Panc1 (cell line): Measurements from ENCODE around the gene GPR152.

Experiments
- CTCF ChIP-seq: fragments of 450-650 bp; IDR thresholded peaks from 2 replicates; pipeline ENCODE4 v1.5.1; 2017; ENCODE audit warnings: mild to moderate bottlenecking
- POLR2AphosphoS5 ChIP-seq: IDR thresholded peaks from 2 replicates; pipeline ENCODE4 v1.6.1; 2012; ENCODE audit warnings: mild to moderate bottlenecking, low read depth, low read length, moderate library complexity
- SIN3A ChIP-seq: IDR thresholded peaks from 2 replicates; pipeline ENCODE4 v1.6.1; 2012; ENCODE audit warnings: low read depth, mild to moderate bottlenecking, low read length, moderate library complexity, borderline replicate concordance; ENCODE audit not compliant: insufficient read depth
- TCF7L2 ChIP-seq: IDR thresholded peaks from 2 replicates; pipeline ENCODE4 v1.6.1; 2011; ENCODE audit warnings: mild to moderate bottlenecking, low read depth, low read length, inconsistent platforms
- TF ChIP-seq, protein P1 (sequence below), 2 experiments: IDR thresholded peaks; 2 replicates each; pipeline ENCODE4 v1.6.1; 2011 to 2012; ENCODE audit warnings: low read depth in 2 of 2, control low read depth in 1 of 2, low read length in 1 of 2, mild to moderate bottlenecking in 1 of 2, moderate library complexity in 1 of 2; ENCODE audit not compliant: insufficient read depth in 1 of 2

GRCh38 chr11:67484847-67485311, 32.4 kb upstream of the GPR152 start:
- TF ChIP-seq POLR2AphosphoS5 (no peak), CTCF (no peak), SIN3A (no peak), TCF7L2 (no peak)
- TF ChIP-seq, protein P1, sequence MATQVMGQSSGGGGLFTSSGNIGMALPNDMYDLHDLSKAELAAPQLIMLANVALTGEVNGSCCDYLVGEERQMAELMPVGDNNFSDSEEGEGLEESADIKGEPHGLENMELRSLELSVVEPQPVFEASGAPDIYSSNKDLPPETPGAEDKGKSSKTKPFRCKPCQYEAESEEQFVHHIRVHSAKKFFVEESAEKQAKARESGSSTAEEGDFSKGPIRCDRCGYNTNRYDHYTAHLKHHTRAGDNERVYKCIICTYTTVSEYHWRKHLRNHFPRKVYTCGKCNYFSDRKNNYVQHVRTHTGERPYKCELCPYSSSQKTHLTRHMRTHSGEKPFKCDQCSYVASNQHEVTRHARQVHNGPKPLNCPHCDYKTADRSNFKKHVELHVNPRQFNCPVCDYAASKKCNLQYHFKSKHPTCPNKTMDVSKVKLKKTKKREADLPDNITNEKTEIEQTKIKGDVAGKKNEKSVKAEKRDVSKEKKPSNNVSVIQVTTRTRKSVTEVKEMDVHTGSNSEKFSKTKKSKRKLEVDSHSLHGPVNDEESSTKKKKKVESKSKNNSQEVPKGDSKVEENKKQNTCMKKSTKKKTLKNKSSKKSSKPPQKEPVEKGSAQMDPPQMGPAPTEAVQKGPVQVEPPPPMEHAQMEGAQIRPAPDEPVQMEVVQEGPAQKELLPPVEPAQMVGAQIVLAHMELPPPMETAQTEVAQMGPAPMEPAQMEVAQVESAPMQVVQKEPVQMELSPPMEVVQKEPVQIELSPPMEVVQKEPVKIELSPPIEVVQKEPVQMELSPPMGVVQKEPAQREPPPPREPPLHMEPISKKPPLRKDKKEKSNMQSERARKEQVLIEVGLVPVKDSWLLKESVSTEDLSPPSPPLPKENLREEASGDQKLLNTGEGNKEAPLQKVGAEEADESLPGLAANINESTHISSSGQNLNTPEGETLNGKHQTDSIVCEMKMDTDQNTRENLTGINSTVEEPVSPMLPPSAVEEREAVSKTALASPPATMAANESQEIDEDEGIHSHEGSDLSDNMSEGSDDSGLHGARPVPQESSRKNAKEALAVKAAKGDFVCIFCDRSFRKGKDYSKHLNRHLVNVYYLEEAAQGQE (IDR thresholded peaks at IDR 0.05; ENCODE audit: insufficient read depth in 1 of 2, low read depth in 2 of 2, low read length in 1 of 2), result no peak
